GM10847 (cell line): ENCODE measurements around the gene DUSP15.

Source experiments
- POLR2A ChIP-seq: IDR thresholded peaks from 2 replicates; pipeline ENCODE4 v1.6.1; 2011; ENCODE audit not compliant: insufficient read length; ENCODE audit errors: extremely low read depth

DUSP15 gene

GRCh38 chr20:31857861-31858759, 12.2 kb downstream of the DUSP15 start:
- TF ChIP-seq POLR2A, result no peak

- no peak for TF ChIP-seq POLR2A
These were observed 13.8 kb downstream of the DUSP15 start for GRCh38 chr20:31856516-31856915.

GRCh38 chr20:31853481-31853880, 16.8 kb downstream of the DUSP15 start:
- TF ChIP-seq POLR2A, result no peak

GRCh38 chr20:31851240-31851955, 18.9 kb downstream of the DUSP15 start:
- TF ChIP-seq POLR2A, result no peak

- TF ChIP-seq POLR2A, result no peak
These were observed 20.9 kb downstream of the DUSP15 start for GRCh38 chr20:31849306-31849930.

- no peak for TF ChIP-seq POLR2A
These were observed 22.0 kb downstream of the DUSP15 start for GRCh38 chr20:31848088-31848999.

- TF ChIP-seq POLR2A, result no peak
These were observed 23.6 kb downstream of the DUSP15 start for GRCh38 chr20:31846793-31847138.

GRCh38 chr20:31845300-31845863, 24.9 kb downstream of the DUSP15 start, which contains the start of gene FOXS1:
FOXS1 (minus strand) TSS chr20:31845604; CDS start chr20:31845542, 62 bp downstream.
- no peak for TF ChIP-seq POLR2A

- TF ChIP-seq POLR2A, result no peak
These were observed 25.5 kb downstream of the DUSP15 start for GRCh38 chr20:31844737-31845299.

- no peak for TF ChIP-seq POLR2A
These were observed 26.4 kb downstream of the DUSP15 start for GRCh38 chr20:31843881-31844280.

GRCh38 chr20:31843288-31843687, 27.0 kb downstream of the DUSP15 start:
- TF ChIP-seq POLR2A, result no peak

GRCh38 chr20:31842471-31843157, 27.7 kb downstream of the DUSP15 start:
- TF ChIP-seq POLR2A, result no peak

GRCh38 chr20:31841928-31842327, 28.4 kb downstream of the DUSP15 start:
- TF ChIP-seq POLR2A, result no peak
